Heart left ventricle (tissue), 13 donors: ENCODE results near the gene HDAC4.

Source experiments
- CTCF ChIP-seq, 12 donors: fragments of 200-600 bp; sonication (generic) in 4 of 12; IDR thresholded peaks; one replicate each; pipeline versions ENCODE4 v1.5.0 to v1.8.0; 2018 to 2022; ENCODE audit warnings: antibody characterized with exemption in 12 of 12, mild to moderate bottlenecking in 5 of 12
- POLR2A ChIP-seq, 2 donors: fragments of 450-650 bp; IDR thresholded peaks; one replicate each; pipeline ENCODE4 v1.6.1; 2017; ENCODE audit warnings: antibody characterized with exemption in 2 of 2, mild to moderate bottlenecking in 2 of 2, moderate library complexity in 2 of 2
- donor health status: ischemic (EF 13 %, LVEDD 7.1; RV severe dilation, severe dysfunction).
- donor health status: DM: no; HTN: yes; CAD: no.
- donor health status: DM: no; HTN: no; CAD: no.
- donor health status: ischemic (EF 25% LVEDD 6.9; RV normal size, moderate dysfunction).
- donor health status: ischemic (EF 25% LVEDD 5.7; RV mildly dilated, moderate dysfunction).
- donor health status: ischemic (EF 35%, LVEDD 5.7; RV mildly dilated, moderate dysfunction).
- donor health status: nonischemic (EF 11% LVEDD 7.7; RV severe dilation, severe dysfunction).
- donor health status: DM: yes; HTN: yes; CAD: no.
- donor health status: PGD.
- donor health status: ischemic (EF 29% LVEDD 5.4; RV normal size, mild dysfunction).
- donor health status: nonischemic (EF 23%, LVEDD 6.1; RV moderate dilation, normal function).

- TF ChIP-seq CTCF (IDR thresholded peaks at IDR 0.05) (no peak), POLR2A (IDR thresholded peaks at IDR 0.05) (no peak)
Measured at GRCh38 chr2:239020541-239021041, 380.2 kb downstream of the HDAC4 start.
